ENCODE data around the gene SLC24A4.

GRCh38 chr14:92412912-92413311 is 89.9 kb downstream of the SLC24A4 start:
- TF ChIP-seq POLR2AphosphoS5 (IDR thresholded peaks at IDR 0.05; ENCODE audit: low read depth, low read length) (no peak), POLR2A (IDR thresholded peaks at IDR 0.05; ENCODE audit: low read depth, low read length) (no peak), TAF1 (IDR thresholded peaks at IDR 0.05; ENCODE audit: low read depth, low read length) (no peak)
